GM10248 (cell line): Measurements from ENCODE around the gene SAA2.

Source experiments
- CTCF ChIA-PET: fragments of 300-600 bp; sonication (Branson Sonifier 250); formaldehyde crosslinking; extraction: SDS; loops from one replicate; lab custom pipeline; 2021; ENCODE audit warnings: antibody characterized with exemption; lab: Yijun Ruan, JAX
- POLR2A ChIA-PET: fragments of 350-650 bp; sonication (Branson Sonifier 250); formaldehyde crosslinking; extraction: SDS; loops from one replicate; lab custom pipeline; 2020; ENCODE audit warnings: antibody characterized with exemption; lab: Yijun Ruan, JAX
- DNase-seq: peaks from one replicate; pipeline ENCODE4 v3.0.0; 2012; ENCODE audit errors: extremely low spot score
- CTCF ChIP-seq: IDR thresholded peaks from 2 replicates; pipeline ENCODE4 v1.5.1; 2012; ENCODE audit warnings: mild to moderate bottlenecking, low read depth; ENCODE audit errors: extremely low read depth, missing control alignments, control extremely low read depth

Gene SAA2

GRCh38 chr11:18223591-18224387, 24.7 kb downstream of the SAA2 start:
- no peak for DNase-seq
- CTCF ChIA-PET, result interaction anchor here (0.8 to 9.2 kb wide), 4 partner anchors 8 to 498 kb away, joined by 3 to 63 read pairs (median 6); no protein-coding TSS in a partner anchor
- TF ChIP-seq CTCF, result no peak
- POLR2A ChIA-PET, result no interaction called here

GRCh38 chr11:18222814-18223421, 25.6 kb downstream of the SAA2 start:
- POLR2A ChIA-PET, result no interaction called here
- CTCF ChIA-PET, result interaction anchor here (2.3 to 9.2 kb wide), 2 partner anchors 19 to 21 kb away, joined by 6 to 63 read pairs; no protein-coding TSS in a partner anchor

GRCh38 chr11:18221274-18221876, 27.1 kb downstream of the SAA2 start:
- no peak for DNase-seq
- ChIA-PET POLR2A (interaction anchor here (0.5 kb wide), 1 partner anchor 435 kb away, joined by 5 read pairs; no protein-coding TSS in a partner anchor), CTCF (interaction anchor here (1.2 kb wide), 1 partner anchor 510 kb away, joined by 3 read pairs; no protein-coding TSS in a partner anchor)
- TF ChIP-seq CTCF, result no peak

More at GRCh38 chr11:18222814-18223421, 25.6 kb downstream of the SAA2 start:
- no peak for TF ChIP-seq CTCF
- no peak for DNase-seq

GRCh38 chr11:18209058-18209457, 39.4 kb downstream of the SAA2 start:
- CTCF ChIA-PET, result no interaction called here
- no peak for DNase-seq
- POLR2A ChIA-PET, result no interaction called here
- TF ChIP-seq CTCF, result no peak

GRCh38 chr11:18204771-18205170, 43.7 kb downstream of the SAA2 start:
- no peak for TF ChIP-seq CTCF
- CTCF ChIA-PET, result interaction anchor here (0.9 to 4.2 kb wide), 9 partner anchors 12 to 217 kb away, joined by 3 to 56 read pairs (median 3); no protein-coding TSS in a partner anchor
- POLR2A ChIA-PET, result no interaction called here
- no peak for DNase-seq

DNA sequence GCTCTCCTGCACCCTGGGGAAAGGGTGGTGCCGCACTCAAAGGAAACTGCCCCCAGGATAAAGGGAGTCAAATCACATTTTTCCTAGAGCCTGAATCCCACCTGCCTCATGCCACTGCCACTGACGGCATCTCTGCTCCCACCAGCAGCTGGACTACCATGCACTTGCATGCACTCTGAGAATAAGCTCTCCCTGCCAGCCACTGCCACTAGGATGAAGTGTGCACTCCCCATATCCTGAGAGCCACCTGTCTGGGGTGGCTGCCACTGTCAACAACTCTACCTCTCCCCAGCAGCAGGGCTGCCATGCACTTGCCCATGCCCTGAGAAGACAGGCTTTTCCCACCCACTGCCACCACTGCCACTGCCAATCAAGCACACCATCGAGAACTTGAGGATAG, 44.2 kb downstream of the SAA2 start:
- TF ChIP-seq CTCF, result no peak
- DNase-seq, result no peak
- POLR2A ChIA-PET, result no interaction called here
- CTCF ChIA-PET, result interaction anchor here (0.6 to 4.2 kb wide), 28 partner anchors 8 to 1189 kb away, joined by 3 to 56 read pairs (median 4); no protein-coding TSS in a partner anchor
